WTC11 (cell line): ENCODE results near the gene BPI.

Experiments used
- CREM ChIP-seq: sonication (generic); formaldehyde crosslinking; IDR thresholded peaks from 2 replicates; pipeline ENCODE4 v1.8.1; 2022; ENCODE audit warnings: mild to moderate bottlenecking, missing genetic modification reagents, moderate library complexity
- ELF4 ChIP-seq: sonication (generic); formaldehyde crosslinking; IDR thresholded peaks from 2 replicates; pipeline ENCODE4 v1.8.1; 2022; ENCODE audit warnings: low read depth, mild to moderate bottlenecking, moderate library complexity, missing genetic modification reagents
- ESRRA ChIP-seq: sonication (generic); formaldehyde crosslinking; IDR thresholded peaks from 2 replicates; pipeline ENCODE4 v1.8.1; 2022; ENCODE audit warnings: mild to moderate bottlenecking, missing genetic modification reagents, borderline replicate concordance
- FOXJ3 ChIP-seq: sonication (generic); formaldehyde crosslinking; IDR thresholded peaks from 2 replicates; pipeline ENCODE4 v1.9.0; 2021; ENCODE audit warnings: missing genetic modification reagents, mild to moderate bottlenecking, borderline replicate concordance
- JUN ChIP-seq: sonication (generic); formaldehyde crosslinking; IDR thresholded peaks from 2 replicates; pipeline ENCODE4 v1.8.0; 2023; ENCODE audit warnings: mild to moderate bottlenecking, missing genetic modification reagents
- SP1 ChIP-seq: sonication (generic); formaldehyde crosslinking; conservative IDR thresholded peaks from 2 replicates; pipeline ENCODE4 v1.8.1; 2022; ENCODE audit warnings: missing genetic modification reagents
- TP53 ChIP-seq: sonication (generic); formaldehyde crosslinking; IDR thresholded peaks from 2 replicates; pipeline ENCODE4 v1.8.1; 2023; ENCODE audit warnings: mild to moderate bottlenecking, missing genetic modification reagents
- ZNF121 ChIP-seq: sonication (generic); formaldehyde crosslinking; IDR thresholded peaks from 2 replicates; pipeline ENCODE4 v1.8.0; 2023; ENCODE audit warnings: missing genetic modification reagents
- TF ChIP-seq, protein P1 (sequence below): fragments of 200-600 bp; IDR thresholded peaks from 2 replicates; pipeline ENCODE4 v1.8.0; 2022; ENCODE audit warnings: antibody characterized with exemption
- TF ChIP-seq, protein P2 (sequence below): sonication (generic); formaldehyde crosslinking; IDR thresholded peaks from 2 replicates; pipeline ENCODE4 v1.8.0; 2022; ENCODE audit warnings: mild to moderate bottlenecking, missing genetic modification reagents
- TF ChIP-seq, protein P3 (sequence below): sonication (generic); formaldehyde crosslinking; IDR thresholded peaks from 2 replicates; pipeline ENCODE4 v1.8.1; 2022; ENCODE audit warnings: low read depth, mild to moderate bottlenecking, moderate library complexity, missing genetic modification reagents, borderline replicate concordance
- TF ChIP-seq, protein P4 (sequence below): sonication (generic); formaldehyde crosslinking; conservative IDR thresholded peaks from 2 replicates; pipeline ENCODE4 v1.8.1; 2022; ENCODE audit warnings: mild to moderate bottlenecking, missing genetic modification reagents
- TF ChIP-seq, protein P5 (sequence below): sonication (generic); formaldehyde crosslinking; IDR thresholded peaks from 2 replicates; pipeline ENCODE4 v1.8.1; 2023; ENCODE audit warnings: mild to moderate bottlenecking, missing genetic modification reagents, moderate library complexity
- TF ChIP-seq, protein P6 (sequence below): sonication (generic); formaldehyde crosslinking; IDR thresholded peaks from 2 replicates; pipeline ENCODE4 v1.8.1; 2022; ENCODE audit warnings: mild to moderate bottlenecking, missing genetic modification reagents, moderate library complexity, borderline replicate concordance

DNA sequence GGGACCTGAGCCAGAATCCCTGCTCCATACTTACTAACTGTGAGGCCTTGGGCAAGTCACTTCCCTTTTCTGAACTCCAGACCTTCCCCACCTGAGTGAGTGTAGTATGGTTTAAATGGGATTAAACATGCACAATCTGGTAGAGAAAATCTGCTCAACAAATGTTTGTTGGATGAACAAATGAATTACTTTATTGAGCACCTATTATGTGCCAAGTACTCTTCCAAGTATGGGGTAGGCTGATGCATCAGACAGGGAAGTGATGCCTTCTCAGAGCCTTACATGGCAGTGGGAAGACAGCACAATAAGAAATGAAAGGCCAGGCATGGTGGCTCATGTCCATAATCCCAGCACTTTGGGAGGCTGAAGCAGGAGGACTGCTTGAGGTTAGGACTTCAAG, 27.3 kb downstream of the BPI start:
- TF ChIP-seq, protein P1, sequence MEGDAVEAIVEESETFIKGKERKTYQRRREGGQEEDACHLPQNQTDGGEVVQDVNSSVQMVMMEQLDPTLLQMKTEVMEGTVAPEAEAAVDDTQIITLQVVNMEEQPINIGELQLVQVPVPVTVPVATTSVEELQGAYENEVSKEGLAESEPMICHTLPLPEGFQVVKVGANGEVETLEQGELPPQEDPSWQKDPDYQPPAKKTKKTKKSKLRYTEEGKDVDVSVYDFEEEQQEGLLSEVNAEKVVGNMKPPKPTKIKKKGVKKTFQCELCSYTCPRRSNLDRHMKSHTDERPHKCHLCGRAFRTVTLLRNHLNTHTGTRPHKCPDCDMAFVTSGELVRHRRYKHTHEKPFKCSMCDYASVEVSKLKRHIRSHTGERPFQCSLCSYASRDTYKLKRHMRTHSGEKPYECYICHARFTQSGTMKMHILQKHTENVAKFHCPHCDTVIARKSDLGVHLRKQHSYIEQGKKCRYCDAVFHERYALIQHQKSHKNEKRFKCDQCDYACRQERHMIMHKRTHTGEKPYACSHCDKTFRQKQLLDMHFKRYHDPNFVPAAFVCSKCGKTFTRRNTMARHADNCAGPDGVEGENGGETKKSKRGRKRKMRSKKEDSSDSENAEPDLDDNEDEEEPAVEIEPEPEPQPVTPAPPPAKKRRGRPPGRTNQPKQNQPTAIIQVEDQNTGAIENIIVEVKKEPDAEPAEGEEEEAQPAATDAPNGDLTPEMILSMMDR, result no peak
- TF ChIP-seq, protein P2, sequence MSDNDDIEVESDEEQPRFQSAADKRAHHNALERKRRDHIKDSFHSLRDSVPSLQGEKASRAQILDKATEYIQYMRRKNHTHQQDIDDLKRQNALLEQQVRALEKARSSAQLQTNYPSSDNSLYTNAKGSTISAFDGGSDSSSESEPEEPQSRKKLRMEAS (CRISPR knock-in tag), result no peak
- TF ChIP-seq CREM (CRISPR knock-in tag) (no peak), ESRRA (CRISPR knock-in tag) (no peak), SP1 (CRISPR knock-in tag) (no peak), JUN (CRISPR knock-in tag) (no peak), TP53 (CRISPR knock-in tag) (no peak), ZNF121 (CRISPR knock-in tag) (no peak), FOXJ3 (CRISPR knock-in tag) (no peak), ELF4 (CRISPR knock-in tag) (no peak)
- TF ChIP-seq, protein P3, sequence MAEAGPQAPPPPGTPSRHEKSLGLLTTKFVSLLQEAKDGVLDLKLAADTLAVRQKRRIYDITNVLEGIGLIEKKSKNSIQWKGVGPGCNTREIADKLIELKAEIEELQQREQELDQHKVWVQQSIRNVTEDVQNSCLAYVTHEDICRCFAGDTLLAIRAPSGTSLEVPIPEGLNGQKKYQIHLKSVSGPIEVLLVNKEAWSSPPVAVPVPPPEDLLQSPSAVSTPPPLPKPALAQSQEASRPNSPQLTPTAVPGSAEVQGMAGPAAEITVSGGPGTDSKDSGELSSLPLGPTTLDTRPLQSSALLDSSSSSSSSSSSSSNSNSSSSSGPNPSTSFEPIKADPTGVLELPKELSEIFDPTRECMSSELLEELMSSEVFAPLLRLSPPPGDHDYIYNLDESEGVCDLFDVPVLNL (CRISPR knock-in tag), result no peak
- TF ChIP-seq, protein P4, sequence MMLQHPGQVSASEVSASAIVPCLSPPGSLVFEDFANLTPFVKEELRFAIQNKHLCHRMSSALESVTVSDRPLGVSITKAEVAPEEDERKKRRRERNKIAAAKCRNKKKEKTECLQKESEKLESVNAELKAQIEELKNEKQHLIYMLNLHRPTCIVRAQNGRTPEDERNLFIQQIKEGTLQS, result no peak
- TF ChIP-seq, protein P5, sequence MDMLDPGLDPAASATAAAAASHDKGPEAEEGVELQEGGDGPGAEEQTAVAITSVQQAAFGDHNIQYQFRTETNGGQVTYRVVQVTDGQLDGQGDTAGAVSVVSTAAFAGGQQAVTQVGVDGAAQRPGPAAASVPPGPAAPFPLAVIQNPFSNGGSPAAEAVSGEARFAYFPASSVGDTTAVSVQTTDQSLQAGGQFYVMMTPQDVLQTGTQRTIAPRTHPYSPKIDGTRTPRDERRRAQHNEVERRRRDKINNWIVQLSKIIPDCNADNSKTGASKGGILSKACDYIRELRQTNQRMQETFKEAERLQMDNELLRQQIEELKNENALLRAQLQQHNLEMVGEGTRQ (CRISPR knock-in tag), result no peak
- TF ChIP-seq, protein P6, sequence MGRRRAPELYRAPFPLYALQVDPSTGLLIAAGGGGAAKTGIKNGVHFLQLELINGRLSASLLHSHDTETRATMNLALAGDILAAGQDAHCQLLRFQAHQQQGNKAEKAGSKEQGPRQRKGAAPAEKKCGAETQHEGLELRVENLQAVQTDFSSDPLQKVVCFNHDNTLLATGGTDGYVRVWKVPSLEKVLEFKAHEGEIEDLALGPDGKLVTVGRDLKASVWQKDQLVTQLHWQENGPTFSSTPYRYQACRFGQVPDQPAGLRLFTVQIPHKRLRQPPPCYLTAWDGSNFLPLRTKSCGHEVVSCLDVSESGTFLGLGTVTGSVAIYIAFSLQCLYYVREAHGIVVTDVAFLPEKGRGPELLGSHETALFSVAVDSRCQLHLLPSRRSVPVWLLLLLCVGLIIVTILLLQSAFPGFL (CRISPR knock-in tag), result no peak
